OCI-LY1 (cell line): Measurements from ENCODE around the gene SLC12A7.

Experiments
- EZH2 ChIP-seq: fragments of 200-600 bp; sonication (generic), shearing (Covaris generic); IDR thresholded peaks from 2 replicates; pipeline ENCODE4 v1.8.0; 2017; ENCODE audit warnings: borderline replicate concordance, mixed run types, mild to moderate bottlenecking, antibody characterized with exemption, low read length, moderate library complexity, mixed read lengths
- TF ChIP-seq, protein P1 (sequence below): fragments of 200-600 bp; sonication (generic), shearing (Covaris generic); IDR thresholded peaks from 2 replicates; pipeline ENCODE4 v1.5.1; 2017; ENCODE audit warnings: mild to moderate bottlenecking, antibody characterized with exemption, low read length, moderate library complexity, mixed read lengths

- TF ChIP-seq, protein P1, sequence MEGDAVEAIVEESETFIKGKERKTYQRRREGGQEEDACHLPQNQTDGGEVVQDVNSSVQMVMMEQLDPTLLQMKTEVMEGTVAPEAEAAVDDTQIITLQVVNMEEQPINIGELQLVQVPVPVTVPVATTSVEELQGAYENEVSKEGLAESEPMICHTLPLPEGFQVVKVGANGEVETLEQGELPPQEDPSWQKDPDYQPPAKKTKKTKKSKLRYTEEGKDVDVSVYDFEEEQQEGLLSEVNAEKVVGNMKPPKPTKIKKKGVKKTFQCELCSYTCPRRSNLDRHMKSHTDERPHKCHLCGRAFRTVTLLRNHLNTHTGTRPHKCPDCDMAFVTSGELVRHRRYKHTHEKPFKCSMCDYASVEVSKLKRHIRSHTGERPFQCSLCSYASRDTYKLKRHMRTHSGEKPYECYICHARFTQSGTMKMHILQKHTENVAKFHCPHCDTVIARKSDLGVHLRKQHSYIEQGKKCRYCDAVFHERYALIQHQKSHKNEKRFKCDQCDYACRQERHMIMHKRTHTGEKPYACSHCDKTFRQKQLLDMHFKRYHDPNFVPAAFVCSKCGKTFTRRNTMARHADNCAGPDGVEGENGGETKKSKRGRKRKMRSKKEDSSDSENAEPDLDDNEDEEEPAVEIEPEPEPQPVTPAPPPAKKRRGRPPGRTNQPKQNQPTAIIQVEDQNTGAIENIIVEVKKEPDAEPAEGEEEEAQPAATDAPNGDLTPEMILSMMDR, result no peak
- no peak for TF ChIP-seq EZH2
Observed at GRCh38 chr5:1029945-1030625, 81.8 kb downstream of the SLC12A7 start.
